ENCODE measurements around the gene ANHX. TPM values are rescaled to one million over a fixed set of nuclear protein-coding genes. Genes with fewer than 3 reads are reported as not detected.
A peak's percentile ranks its signal among the peaks of the same experiment; 100 is the strongest.

Gene ANHX
- total and polyA plus RNA-seq, 2 donors (not counting 1 experiment from before 2014, with no cell fraction given): not detected

- ChIA-PET CTCF (no interaction called here), POLR2A (no interaction called here)
- Histone ChIP-seq H3K9me3 (ENCODE audit: control extremely low read depth in 1 of 3, control insufficient read depth in 2 of 3, insufficient read depth in 1 of 3, low read length in 2 of 3) (peaks cover 47 to 94% (median 52%) of the 10 kb centered on the region in 3 donors), H3K27ac (ENCODE audit: low read length in 2 of 2) (no peak overlapping the region), H4K20me1 (ENCODE audit: control insufficient read depth, insufficient read depth, low read length, poor library complexity, severe bottlenecking) (no peaks in the 10 kb centered on the region), H3K4me1 (ENCODE audit: control insufficient read depth in 2 of 2, insufficient read depth in 2 of 2, low read length in 2 of 2) (no peaks in the 10 kb centered on the region), H3K79me2 (ENCODE audit: control insufficient read depth, insufficient read depth, low read length) (no peaks in the 10 kb centered on the region), H3K9ac (ENCODE audit: low read length) (no peak overlapping the region), H3K4me2 (replicated peaks; ENCODE audit: low read depth, low read length, poor library complexity, severe bottlenecking) (no peak overlapping the region), H3K4me3 (ENCODE audit: control extremely low read depth in 1 of 5, extremely low read depth in 1 of 5, insufficient read depth in 1 of 5, low read depth in 2 of 5, low read length in 4 of 5) (no peak overlapping the region), H3K36me3 (replicated peaks in 1 of 2; ENCODE audit: control extremely low read depth in 1 of 2, control insufficient read depth in 1 of 2, extremely low read depth in 1 of 2, insufficient read depth in 2 of 2, low read length in 1 of 2) (peaks cover 12 to 20% of the 10 kb centered on the region in 2 experiments), H2AFZ (ENCODE audit: insufficient read depth, low read depth, low read length, poor library complexity, severe bottlenecking) (no peak overlapping the region), H3K27me3 (replicated peaks in 1 of 4; ENCODE audit: control extremely low read depth in 1 of 4, control insufficient read depth in 3 of 4, insufficient read depth in 4 of 4, low read length in 3 of 4) (no peaks in the 10 kb centered on the region)
- Mint-ChIP-seq H3K27ac (no peak overlapping the region), H3K4me1 (no peaks in the 10 kb centered on the region), H3K4me3 (no peak overlapping the region), H3K27me3 (no peaks in the 10 kb centered on the region), H3K9me3 (ENCODE audit: insufficient read depth) (peaks cover 8% of the 10 kb centered on the region)
- ATAC-seq (ENCODE audit: low read depth) (no peak), DNase-seq (no peak)
- intact Hi-C loops (cut with micrococcal nuclease): no loop called here
- TF ChIP-seq EZH2 (IDR thresholded peaks at IDR 0.05; ENCODE audit: borderline replicate concordance, insufficient read depth, low read depth, low read length, poor library complexity, severe bottlenecking): no peak
- no peak for TF ChIP-seq CTCF (IDR thresholded peaks at IDR 0.05)
- WGBS (ENCODE audit: insufficient coverage): no CpG with 5 or more reads among the region's 2 CpGs
These were observed 29.3 kb downstream of the ANHX start for GRCh38 chr12:133206390-133206789.

GRCh38 chr12:133204264-133204603, 31.4 kb downstream of the ANHX start:
- no peak for DNase-seq

More at GRCh38 chr12:133204264-133204603, 31.4 kb downstream of the ANHX start:
- no peak overlapping the region for H3K4me2 ChIP-seq (replicated peaks; ENCODE audit: low read depth, low read length, poor library complexity, severe bottlenecking)
- H3K27ac Mint-ChIP-seq: no peak overlapping the region
- peaks cover 16 to 33% of the 10 kb centered on the region in 2 experiments for H3K36me3 ChIP-seq (replicated peaks in 1 of 2; ENCODE audit: control extremely low read depth in 1 of 2, control insufficient read depth in 1 of 2, extremely low read depth in 1 of 2, insufficient read depth in 2 of 2, low read length in 1 of 2)
- H3K79me2 ChIP-seq (ENCODE audit: control insufficient read depth, insufficient read depth, low read length): no peaks in the 10 kb centered on the region
- TF ChIP-seq CTCF (IDR thresholded peaks at IDR 0.05) (no peak), EZH2 (IDR thresholded peaks at IDR 0.05; ENCODE audit: borderline replicate concordance, insufficient read depth, low read depth, low read length, poor library complexity, severe bottlenecking) (no peak)
- peaks cover 15% of the 10 kb centered on the region for H3K9me3 Mint-ChIP-seq (ENCODE audit: insufficient read depth)
- H2AFZ ChIP-seq (ENCODE audit: insufficient read depth, low read depth, low read length, poor library complexity, severe bottlenecking): no peak overlapping the region
- ChIA-PET CTCF (no interaction called here), POLR2A (no interaction called here)
- peaks cover 26 to 87% (median 58%) of the 10 kb centered on the region in 3 donors for H3K9me3 ChIP-seq (ENCODE audit: control extremely low read depth in 1 of 3, control insufficient read depth in 2 of 3, insufficient read depth in 1 of 3, low read length in 2 of 3)
- no peaks in the 10 kb centered on the region for H3K27me3 ChIP-seq (replicated peaks in 1 of 4; ENCODE audit: control extremely low read depth in 1 of 4, control insufficient read depth in 3 of 4, insufficient read depth in 4 of 4, low read length in 3 of 4)
- H3K27me3 Mint-ChIP-seq: no peaks in the 10 kb centered on the region
- no peaks in the 10 kb centered on the region for H3K4me1 Mint-ChIP-seq
- H3K4me1 ChIP-seq (ENCODE audit: control insufficient read depth in 2 of 2, insufficient read depth in 2 of 2, low read length in 2 of 2): no peaks in the 10 kb centered on the region
- intact Hi-C loops (cut with micrococcal nuclease): no loop called here
- no peaks in the 10 kb centered on the region for H4K20me1 ChIP-seq (ENCODE audit: control insufficient read depth, insufficient read depth, low read length, poor library complexity, severe bottlenecking)
- H3K27ac ChIP-seq (ENCODE audit: low read length in 2 of 2): no peak overlapping the region
- no peak overlapping the region for H3K4me3 Mint-ChIP-seq
- H3K9ac ChIP-seq (ENCODE audit: low read length): peak overlapping the region; percentile 17
- no peak for ATAC-seq (ENCODE audit: low read depth)
- WGBS (ENCODE audit: insufficient coverage): no CpG with 5 or more reads among the region's 1 CpG
- H3K4me3 ChIP-seq (ENCODE audit: control extremely low read depth in 1 of 5, extremely low read depth in 1 of 5, insufficient read depth in 1 of 5, low read depth in 2 of 5, low read length in 4 of 5): peak overlapping the region in 1 of 5 experiments; percentile 26

Data from B cell (primary cell).